K562 (cell line): Measurements from ENCODE around the gene SLC22A12.

Experiments used
- AFF1 ChIP-seq, 2 experiments: fragments of 450-650 bp; IDR thresholded peaks; 2 replicates each; pipeline ENCODE4 v1.6.1; 2018; ENCODE audit warnings: mild to moderate bottlenecking in 2 of 2, low read depth in 1 of 2; ENCODE audit not compliant: partially characterized antibody in 2 of 2
- BRCA1 ChIP-seq, 2 experiments: fragments of 450-650 bp in 1 of 2; sonication (generic) in 1 of 2; formaldehyde crosslinking in 1 of 2; IDR thresholded peaks; 2 replicates each; pipeline versions ENCODE4 v1.5.0 to v1.6.1; 2017 to 2020; ENCODE audit warnings: mild to moderate bottlenecking in 1 of 2, missing genetic modification reagents in 1 of 2
- CBX8 ChIP-seq: fragments of 200-600 bp; sonication (generic); IDR thresholded peaks from 2 replicates; pipeline ENCODE4 v1.6.1; 2012; ENCODE audit warnings: borderline replicate concordance, mixed run types, low read depth, mild to moderate bottlenecking, moderate library complexity, mixed read lengths, low read length, control low read depth, inconsistent platforms; ENCODE audit not compliant: poor library complexity, severe bottlenecking; ENCODE audit errors: extremely low read depth
- CTCF ChIP-seq, 3 experiments: IDR thresholded peaks in 2 of 3; conservative IDR thresholded peaks in 1 of 3; 2 replicates each; pipeline ENCODE4 v1.5.1; 2011 to 2012; ENCODE audit warnings: low read length in 3 of 3, mild to moderate bottlenecking in 3 of 3, control low read depth in 2 of 3, improper control_type of control experiment in 1 of 3, inconsistent platforms in 1 of 3, low read depth in 1 of 3, mixed read lengths in 1 of 3, moderate library complexity in 1 of 3; ENCODE audit not compliant: insufficient read depth in 2 of 3
- EGR1 ChIP-seq: fragments of 450-650 bp; conservative IDR thresholded peaks from 2 replicates; pipeline ENCODE4 v1.6.1; 2017; ENCODE audit warnings: mild to moderate bottlenecking
- HMG20B ChIP-seq: fragments of 250-450 bp; sonication (Bioruptor Pico); IDR thresholded peaks from 2 replicates; pipeline ENCODE4 v1.5.0; 2021; ENCODE audit warnings: mild to moderate bottlenecking
- POLR2AphosphoS5 ChIP-seq: IDR thresholded peaks from 2 replicates; pipeline ENCODE4 v1.6.1; 2011; ENCODE audit warnings: mild to moderate bottlenecking, low read depth, low read length, moderate library complexity; ENCODE audit not compliant: control insufficient read depth, insufficient read depth
- SPI1 ChIP-seq: IDR thresholded peaks from 2 replicates; pipeline ENCODE4 v1.6.1; 2011; ENCODE audit warnings: low read depth, low read length, control low read depth, borderline replicate concordance
- SRF ChIP-seq, 2 experiments: fragments of 250-450, 450-650 bp in 1 of 2; sonication (Bioruptor Pico) in 1 of 2; sonication (generic) in 1 of 2; formaldehyde crosslinking; IDR thresholded peaks; 2 replicates each; pipeline versions ENCODE4 v1.5.0 to v1.5.1; 2020 to 2022; ENCODE audit warnings: mild to moderate bottlenecking in 1 of 2, missing genetic modification reagents in 1 of 2
- THRAP3 ChIP-seq: fragments of 450-650 bp; IDR thresholded peaks from 2 replicates; pipeline ENCODE4 v1.6.1; 2016; ENCODE audit warnings: mild to moderate bottlenecking, inconsistent platforms, borderline replicate concordance

- no peak for TF ChIP-seq SRF (CRISPR knock-in tag; IDR thresholded peaks at IDR 0.05)
- no peak for TF ChIP-seq THRAP3
- TF ChIP-seq HMG20B (CRISPR knock-in tag) = no peak
- no peak for TF ChIP-seq POLR2AphosphoS5
- TF ChIP-seq CTCF (IDR thresholded peaks at IDR 0.05 in 2 of 3, conservative IDR thresholded peaks at IDR 0.05 in 1 of 3; ENCODE audit: insufficient read depth in 2 of 3, low read depth in 1 of 3, low read length in 3 of 3) = peak; percentile 60 to 70 (median 62); a peak in 5 of 6 replicates
- TF ChIP-seq SPI1 = no peak
- TF ChIP-seq AFF1 (IDR thresholded peaks at IDR 0.05; ENCODE audit: low read depth in 1 of 2, partially characterized antibody in 2 of 2) = peak in 1 of 2 experiments; percentile 34
- peak; percentile 37; the same call in 1 of the 2 replicates for TF ChIP-seq EGR1
- TF ChIP-seq BRCA1 (IDR thresholded peaks at IDR 0.05) = no peak
- no peak for TF ChIP-seq BRCA1 (CRISPR knock-in tag; IDR thresholded peaks at IDR 0.05)
- TF ChIP-seq CBX8 = no peak
Observed at GRCh38 chr11:64629796-64630562, 39.0 kb downstream of the SLC22A12 start.
